Panc1 (cell line): Measurements from ENCODE around the gene C12orf57. TPM values are rescaled to one million over a fixed set of nuclear protein-coding genes. Genes with fewer than 3 reads are reported as not detected.
A peak's percentile ranks its signal among the peaks of the same experiment; 100 is the strongest.

ENCODE experiments used
- ATAC-seq: fragments of 200-7000 bp; cut with Tn5 transposase; 2 replicates; pipeline ENCODE4 v1.9.1; 2020; ENCODE audit warnings: mild to moderate bottlenecking, moderate library complexity
- BruUV-seq: library from RNA; stranded (reverse); fragments of 400-500 nt; replicated peaks from 2 replicates; lab custom pipeline; 2021; lab: Mats Ljungman, UMichigan
- CTCF ChIA-PET: fragments of 300-600 bp; sonication (Branson Sonifier 250); formaldehyde crosslinking; loops from one replicate; lab custom pipeline; 2022; ENCODE audit warnings: antibody characterized with exemption; lab: Charles Lee
- POLR2A ChIA-PET: fragments of 300-600 bp; sonication (Branson Sonifier 250); formaldehyde crosslinking; loops from one replicate; lab custom pipeline; 2022; ENCODE audit warnings: antibody characterized with exemption; lab: Charles Lee
- DNase-seq: peaks from one replicate; pipeline ENCODE4 v3.0.0-alpha.2; 2010; ENCODE audit warnings: low read depth, low spot score
- H3K27ac ChIP-seq: 2 replicates; pipeline ENCODE4 v1.5.1; 2011; ENCODE audit warnings: mild to moderate bottlenecking, low read length, inconsistent platforms
- H3K27me3 ChIP-seq: fragments of 200-500 bp; sonication (Bioruptor generic); 2 replicates; pipeline ENCODE4 v1.6.0; 2014; ENCODE audit warnings: low read length, inconsistent platforms; ENCODE audit not compliant: control insufficient read depth, insufficient read depth
- H3K36me3 ChIP-seq: fragments of 200-500 bp; sonication (Bioruptor generic); 2 replicates; pipeline ENCODE4 v1.5.1; 2014; ENCODE audit warnings: inconsistent platforms, mild to moderate bottlenecking, low read length, moderate library complexity; ENCODE audit not compliant: control insufficient read depth, insufficient read depth
- H3K4me1 ChIP-seq: 2 replicates; pipeline ENCODE4 v1.5.1; 2011; ENCODE audit warnings: inconsistent platforms, mild to moderate bottlenecking, low read length, moderate library complexity; ENCODE audit not compliant: control insufficient read depth, insufficient read depth
- H3K4me3 ChIP-seq, 2 experiments: 2 replicates each; pipeline ENCODE4 v1.5.1; 2011 to 2012; ENCODE audit warnings: low read depth in 2 of 2, low read length in 2 of 2, mild to moderate bottlenecking in 2 of 2, inconsistent platforms in 1 of 2, moderate library complexity in 1 of 2
- H3K9me3 ChIP-seq: fragments of 200-500 bp; sonication (Bioruptor generic); 2 replicates; pipeline ENCODE4 v1.5.1; 2014; ENCODE audit warnings: low read depth, mild to moderate bottlenecking, inconsistent platforms, low read length, moderate library complexity; ENCODE audit not compliant: control insufficient read depth, insufficient read depth
- POLR2AphosphoS5 ChIP-seq: IDR thresholded peaks from 2 replicates; pipeline ENCODE4 v1.6.1; 2012; ENCODE audit warnings: mild to moderate bottlenecking, low read depth, low read length, moderate library complexity
- SIN3A ChIP-seq: IDR thresholded peaks from 2 replicates; pipeline ENCODE4 v1.6.1; 2012; ENCODE audit warnings: low read depth, mild to moderate bottlenecking, low read length, moderate library complexity, borderline replicate concordance; ENCODE audit not compliant: insufficient read depth
- TCF7L2 ChIP-seq: IDR thresholded peaks from 2 replicates; pipeline ENCODE4 v1.6.1; 2011; ENCODE audit warnings: mild to moderate bottlenecking, low read depth, low read length, inconsistent platforms
- in situ Hi-C: cut with HindIII; loops from 2 replicates; pipeline ENCODE4 v1.10.0; 2016; ENCODE audit warnings: low sequenced_read_pairs, low pct_unique_long_range_greater_than_20kb
- intact Hi-C: fragments of 100-400 bp; cut with micrococcal nuclease; formaldehyde crosslinking; loops from one replicate; pipeline ENCODE4 v1.10.0; 2022; ENCODE audit not compliant: unreplicated experiment
- microRNA-seq: library from miRNA; unstranded; fragments of <30 nt; microRNA quantifications from one replicate; pipeline ENCODE4 v1.1.0, GENCODE V29; 2020; ENCODE audit not compliant: unreplicated experiment
- total RNA-seq: library from RNA; stranded (reverse); gene quantifications from one replicate; pipeline ENCODE4 v1.2.1, GENCODE V29; 2021; ENCODE audit not compliant: unreplicated experiment
- TF ChIP-seq, protein P1 (sequence below): fragments of 450-650 bp; IDR thresholded peaks from 2 replicates; pipeline ENCODE4 v1.5.1; 2017; ENCODE audit warnings: mild to moderate bottlenecking
- TF ChIP-seq, protein P2 (sequence below), 2 experiments: IDR thresholded peaks; 2 replicates each; pipeline ENCODE4 v1.6.1; 2011 to 2012; ENCODE audit warnings: low read depth in 2 of 2, control low read depth in 1 of 2, low read length in 1 of 2, mild to moderate bottlenecking in 1 of 2, moderate library complexity in 1 of 2; ENCODE audit not compliant: insufficient read depth in 1 of 2

The C12orf57 gene
- total RNA-seq, 1 experiment from 2014 or later = 126 TPM

DNA sequence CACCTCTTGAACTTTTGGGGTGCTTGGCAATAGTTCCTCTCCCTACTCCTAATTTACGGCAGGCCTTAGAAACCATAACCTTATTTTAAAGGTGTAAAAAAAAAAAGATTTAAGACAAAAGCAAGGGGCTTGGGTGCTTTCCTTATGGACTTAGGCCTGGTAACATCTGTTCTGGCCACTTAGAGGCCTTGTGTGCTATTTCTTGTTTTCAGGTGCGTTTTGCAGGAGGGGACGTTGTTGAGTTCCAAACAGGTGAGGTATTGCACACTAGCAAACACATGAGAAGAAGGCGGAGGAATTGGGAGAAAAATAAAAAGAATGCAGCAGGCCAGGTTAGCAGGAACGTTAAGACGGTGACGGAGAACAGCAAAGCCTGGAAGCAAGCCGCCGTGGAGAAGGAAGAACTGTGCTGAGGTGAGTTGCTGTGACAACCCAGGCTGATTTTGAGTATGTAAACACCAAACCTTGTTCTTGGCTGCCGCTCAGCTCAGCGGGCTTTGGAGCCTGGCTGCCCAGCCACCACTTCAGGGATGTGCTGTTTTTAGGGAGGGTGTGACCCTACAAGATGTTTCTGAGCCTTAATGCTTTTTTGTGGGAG, 44.2 kb downstream of the C12orf57 start:
- in situ Hi-C loops (no loop called here), intact Hi-C loops (no loop called here)
- POLR2A ChIA-PET = no interaction called here
- TSS peak; percentile 39 for BruUV-seq
- no peaks in the 10 kb centered on the region for H3K27me3 ChIP-seq
- H3K4me1 ChIP-seq = no peaks in the 10 kb centered on the region
- H3K9me3 ChIP-seq = no peaks in the 10 kb centered on the region
- no peaks in the 10 kb centered on the region for H3K36me3 ChIP-seq
- no peak overlapping the region for H3K27ac ChIP-seq
- H3K4me3 ChIP-seq = no peak overlapping the region
- no peak for TF ChIP-seq TCF7L2
- TF ChIP-seq, protein P1, sequence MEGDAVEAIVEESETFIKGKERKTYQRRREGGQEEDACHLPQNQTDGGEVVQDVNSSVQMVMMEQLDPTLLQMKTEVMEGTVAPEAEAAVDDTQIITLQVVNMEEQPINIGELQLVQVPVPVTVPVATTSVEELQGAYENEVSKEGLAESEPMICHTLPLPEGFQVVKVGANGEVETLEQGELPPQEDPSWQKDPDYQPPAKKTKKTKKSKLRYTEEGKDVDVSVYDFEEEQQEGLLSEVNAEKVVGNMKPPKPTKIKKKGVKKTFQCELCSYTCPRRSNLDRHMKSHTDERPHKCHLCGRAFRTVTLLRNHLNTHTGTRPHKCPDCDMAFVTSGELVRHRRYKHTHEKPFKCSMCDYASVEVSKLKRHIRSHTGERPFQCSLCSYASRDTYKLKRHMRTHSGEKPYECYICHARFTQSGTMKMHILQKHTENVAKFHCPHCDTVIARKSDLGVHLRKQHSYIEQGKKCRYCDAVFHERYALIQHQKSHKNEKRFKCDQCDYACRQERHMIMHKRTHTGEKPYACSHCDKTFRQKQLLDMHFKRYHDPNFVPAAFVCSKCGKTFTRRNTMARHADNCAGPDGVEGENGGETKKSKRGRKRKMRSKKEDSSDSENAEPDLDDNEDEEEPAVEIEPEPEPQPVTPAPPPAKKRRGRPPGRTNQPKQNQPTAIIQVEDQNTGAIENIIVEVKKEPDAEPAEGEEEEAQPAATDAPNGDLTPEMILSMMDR = no peak
- no peak for TF ChIP-seq SIN3A
- TF ChIP-seq, protein P2, sequence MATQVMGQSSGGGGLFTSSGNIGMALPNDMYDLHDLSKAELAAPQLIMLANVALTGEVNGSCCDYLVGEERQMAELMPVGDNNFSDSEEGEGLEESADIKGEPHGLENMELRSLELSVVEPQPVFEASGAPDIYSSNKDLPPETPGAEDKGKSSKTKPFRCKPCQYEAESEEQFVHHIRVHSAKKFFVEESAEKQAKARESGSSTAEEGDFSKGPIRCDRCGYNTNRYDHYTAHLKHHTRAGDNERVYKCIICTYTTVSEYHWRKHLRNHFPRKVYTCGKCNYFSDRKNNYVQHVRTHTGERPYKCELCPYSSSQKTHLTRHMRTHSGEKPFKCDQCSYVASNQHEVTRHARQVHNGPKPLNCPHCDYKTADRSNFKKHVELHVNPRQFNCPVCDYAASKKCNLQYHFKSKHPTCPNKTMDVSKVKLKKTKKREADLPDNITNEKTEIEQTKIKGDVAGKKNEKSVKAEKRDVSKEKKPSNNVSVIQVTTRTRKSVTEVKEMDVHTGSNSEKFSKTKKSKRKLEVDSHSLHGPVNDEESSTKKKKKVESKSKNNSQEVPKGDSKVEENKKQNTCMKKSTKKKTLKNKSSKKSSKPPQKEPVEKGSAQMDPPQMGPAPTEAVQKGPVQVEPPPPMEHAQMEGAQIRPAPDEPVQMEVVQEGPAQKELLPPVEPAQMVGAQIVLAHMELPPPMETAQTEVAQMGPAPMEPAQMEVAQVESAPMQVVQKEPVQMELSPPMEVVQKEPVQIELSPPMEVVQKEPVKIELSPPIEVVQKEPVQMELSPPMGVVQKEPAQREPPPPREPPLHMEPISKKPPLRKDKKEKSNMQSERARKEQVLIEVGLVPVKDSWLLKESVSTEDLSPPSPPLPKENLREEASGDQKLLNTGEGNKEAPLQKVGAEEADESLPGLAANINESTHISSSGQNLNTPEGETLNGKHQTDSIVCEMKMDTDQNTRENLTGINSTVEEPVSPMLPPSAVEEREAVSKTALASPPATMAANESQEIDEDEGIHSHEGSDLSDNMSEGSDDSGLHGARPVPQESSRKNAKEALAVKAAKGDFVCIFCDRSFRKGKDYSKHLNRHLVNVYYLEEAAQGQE (IDR thresholded peaks at IDR 0.05; ENCODE audit: insufficient read depth in 1 of 2, low read depth in 2 of 2, low read length in 1 of 2) = no peak
- TF ChIP-seq POLR2AphosphoS5 = no peak
- CTCF ChIA-PET = no interaction called here
- DNase-seq (no peak), ATAC-seq (no peak)

Small RNA genes within 50 kb of the gene (microRNA-seq; reads per million reads assigned to microRNA genes)
- 5.4 reads per million, percentile 15 among the genes with 10 or more reads in this experiment for gene MIR141
- 61.0 reads per million, percentile 51 among the genes with 10 or more reads in this experiment for gene MIR200C

Other genes with a start within 250 kb of the C12orf57 start
- gene PIANP, start 243.2 kb upstream of the C12orf57 start, total RNA-seq = 0.13 TPM
- 37.5 TPM for gene COPS7A, start 220.0 kb upstream of the C12orf57 start, total RNA-seq
- gene MLF2, start 190.9 kb upstream of the C12orf57 start, total RNA-seq = 175 TPM
- gene PTMS, start 177.7 kb upstream of the C12orf57 start, total RNA-seq = 395 TPM
- 2.7 TPM for gene LAG3, start 171.5 kb upstream of the C12orf57 start, total RNA-seq
- gene CD4, start 154.5 kb upstream of the C12orf57 start, total RNA-seq = 0.23 TPM
- gene GPR162, start 122.2 kb upstream of the C12orf57 start, total RNA-seq = 1.3 TPM
- 11.0 TPM for gene P3H3, start 115.6 kb upstream of the C12orf57 start, total RNA-seq
- 0.21 TPM for gene GNB3, start 103.1 kb upstream of the C12orf57 start, total RNA-seq
- gene CDCA3, start 92.7 kb upstream of the C12orf57 start, total RNA-seq = 59.0 TPM
- 104 TPM for gene USP5, start 91.9 kb upstream of the C12orf57 start, total RNA-seq
- gene TPI1, start 76.5 kb upstream of the C12orf57 start, total RNA-seq = 693 TPM
- 11.6 TPM for gene SPSB2, start 70.7 kb upstream of the C12orf57 start, total RNA-seq
- gene LRRC23, start 39.2 kb upstream of the C12orf57 start, total RNA-seq = 6.5 TPM
- 33.5 TPM for gene ENO2, start 29.4 kb upstream of the C12orf57 start, total RNA-seq
- gene ATN1, start 16.1 kb upstream of the C12orf57 start, total RNA-seq = 82.3 TPM
- not detected for gene RNU7-1, start 206 bp upstream of the C12orf57 start, total RNA-seq
- gene PTPN6, start 7.3 kb downstream of the C12orf57 start, total RNA-seq = 13.7 TPM
- gene PHB2, start 26.6 kb downstream of the C12orf57 start, total RNA-seq = 138 TPM
- gene EMG1, start 26.9 kb downstream of the C12orf57 start, total RNA-seq = 54.9 TPM
- 54.3 TPM for gene LPCAT3, start 74.5 kb downstream of the C12orf57 start, total RNA-seq
- gene C1S, start 116.7 kb downstream of the C12orf57 start, total RNA-seq = 1.8 TPM
- 1.3 TPM for gene C1R, start 148.4 kb downstream of the C12orf57 start, total RNA-seq
- 10.7 TPM for gene C1RL, start 165.2 kb downstream of the C12orf57 start, total RNA-seq
- gene RBP5, start 184.9 kb downstream of the C12orf57 start, total RNA-seq = not detected
- gene CLSTN3, start 186.3 kb downstream of the C12orf57 start, total RNA-seq = 5.9 TPM
- 26.9 TPM for gene PEX5, start 245.7 kb downstream of the C12orf57 start, total RNA-seq